Astrocyte of the spinal cord (primary cell): ENCODE data around the gene TMEM181.

Experiments
- DNase-seq: peaks from one replicate; pipeline ENCODE4 v3.0.0; 2011; ENCODE audit warnings: low read depth, low spot score
- H3K4me3 ChIP-seq: 2 replicates; pipeline ENCODE4 v1.5.1; 2011; ENCODE audit warnings: low read depth, mild to moderate bottlenecking, low read length, moderate library complexity
- CTCF ChIP-seq: IDR thresholded peaks from 2 replicates; pipeline ENCODE4 v1.5.1; 2012; ENCODE audit warnings: low read depth, mild to moderate bottlenecking, low read length, inconsistent platforms
- in situ Hi-C: cut with HindIII; loops from 2 replicates; pipeline ENCODE4 v1.10.0; 2017; ENCODE audit warnings: low sequenced_read_pairs

Gene TMEM181

DNA sequence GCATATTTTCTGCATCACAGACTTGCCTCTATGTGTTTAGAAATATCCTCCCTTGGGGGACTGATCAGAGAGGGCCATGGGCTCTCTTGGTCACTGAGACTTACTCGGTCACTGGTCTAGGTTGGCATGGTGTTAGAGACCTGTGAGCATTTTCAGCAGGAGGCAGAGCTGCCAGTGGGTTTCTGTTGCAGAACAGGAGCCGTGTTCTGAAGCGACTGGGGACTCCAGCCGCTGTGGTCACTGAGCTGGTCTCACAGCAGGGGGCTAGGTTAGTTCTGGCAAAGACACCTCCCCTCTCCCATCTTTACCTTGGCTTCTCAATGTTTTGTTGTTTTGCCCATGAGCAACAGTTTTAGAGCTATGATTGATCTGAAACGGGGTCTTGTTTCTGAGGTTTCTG lies 8.7 kb downstream of the TMEM181 start:
- TF ChIP-seq CTCF: no peak
- in situ Hi-C loops: no loop called here
- DNase-seq: no peak
- no peak overlapping the region for H3K4me3 ChIP-seq

GRCh38 chr6:158569036-158569435 lies 9.1 kb downstream of the TMEM181 start:
- TF ChIP-seq CTCF: no peak
- DNase-seq: no peak
- in situ Hi-C loops: no loop called here
- no peak overlapping the region for H3K4me3 ChIP-seq

DNA sequence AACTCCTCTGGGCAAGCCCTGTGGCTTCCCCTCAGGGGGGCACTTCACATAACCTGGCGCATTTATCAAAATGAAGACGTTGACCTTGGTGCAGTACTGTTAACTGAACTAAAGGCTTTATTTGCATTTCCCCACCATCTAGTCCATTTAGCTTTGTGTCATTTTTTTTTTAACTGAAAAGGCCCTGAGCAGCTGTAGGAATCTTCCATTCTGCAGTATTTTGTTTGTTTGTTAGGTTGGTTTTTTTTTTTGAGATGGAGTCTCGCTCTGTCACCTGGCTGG lies 10.7 kb downstream of the TMEM181 start:
- in situ Hi-C loops: no loop called here
- no peak overlapping the region for H3K4me3 ChIP-seq
- DNase-seq: no peak
- TF ChIP-seq CTCF: no peak

DNA sequence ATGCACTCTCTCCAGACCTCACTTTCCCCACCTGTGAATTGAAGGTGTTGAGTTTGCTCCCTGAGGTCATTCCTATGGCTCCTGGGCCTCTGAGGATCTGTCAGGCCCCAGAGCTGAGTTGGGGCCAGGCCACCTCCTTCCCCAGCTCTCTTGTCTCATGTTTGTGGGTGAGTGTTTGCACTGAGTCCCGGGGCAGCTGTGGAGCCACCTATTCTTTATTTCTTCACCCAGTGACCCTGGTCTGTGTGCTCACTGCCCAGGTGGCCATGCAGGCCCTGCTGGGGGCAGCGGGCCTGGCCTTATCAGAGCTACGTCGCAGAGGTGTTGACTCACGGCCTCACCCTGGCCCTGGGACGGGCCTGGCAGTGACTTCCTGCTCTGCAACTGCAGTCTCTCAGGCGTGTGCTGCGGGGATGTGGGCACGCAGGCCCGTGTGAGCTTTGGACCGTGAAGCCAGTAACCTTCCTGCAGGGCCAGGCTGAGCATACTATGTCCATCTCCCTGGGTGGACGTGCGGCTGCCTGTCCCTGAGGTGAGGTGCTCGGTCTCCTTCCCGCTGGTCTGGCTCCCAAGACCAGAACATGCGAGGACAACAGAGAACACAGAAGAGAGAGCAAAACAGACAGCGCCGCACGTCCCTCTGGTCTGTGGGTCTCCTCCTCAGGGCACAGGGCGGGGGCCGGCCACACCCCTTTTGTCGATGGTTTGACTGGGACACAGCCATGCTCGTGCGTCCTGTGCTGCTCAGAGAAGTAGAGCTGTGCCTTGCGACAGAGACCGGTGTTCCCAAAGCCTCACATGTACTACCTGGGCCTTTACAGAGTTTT lies 12.1 kb downstream of the TMEM181 start:
- DNase-seq: no peak
- TF ChIP-seq CTCF: no peak
- no peak overlapping the region for H3K4me3 ChIP-seq
- in situ Hi-C loops: no loop called here

DNA sequence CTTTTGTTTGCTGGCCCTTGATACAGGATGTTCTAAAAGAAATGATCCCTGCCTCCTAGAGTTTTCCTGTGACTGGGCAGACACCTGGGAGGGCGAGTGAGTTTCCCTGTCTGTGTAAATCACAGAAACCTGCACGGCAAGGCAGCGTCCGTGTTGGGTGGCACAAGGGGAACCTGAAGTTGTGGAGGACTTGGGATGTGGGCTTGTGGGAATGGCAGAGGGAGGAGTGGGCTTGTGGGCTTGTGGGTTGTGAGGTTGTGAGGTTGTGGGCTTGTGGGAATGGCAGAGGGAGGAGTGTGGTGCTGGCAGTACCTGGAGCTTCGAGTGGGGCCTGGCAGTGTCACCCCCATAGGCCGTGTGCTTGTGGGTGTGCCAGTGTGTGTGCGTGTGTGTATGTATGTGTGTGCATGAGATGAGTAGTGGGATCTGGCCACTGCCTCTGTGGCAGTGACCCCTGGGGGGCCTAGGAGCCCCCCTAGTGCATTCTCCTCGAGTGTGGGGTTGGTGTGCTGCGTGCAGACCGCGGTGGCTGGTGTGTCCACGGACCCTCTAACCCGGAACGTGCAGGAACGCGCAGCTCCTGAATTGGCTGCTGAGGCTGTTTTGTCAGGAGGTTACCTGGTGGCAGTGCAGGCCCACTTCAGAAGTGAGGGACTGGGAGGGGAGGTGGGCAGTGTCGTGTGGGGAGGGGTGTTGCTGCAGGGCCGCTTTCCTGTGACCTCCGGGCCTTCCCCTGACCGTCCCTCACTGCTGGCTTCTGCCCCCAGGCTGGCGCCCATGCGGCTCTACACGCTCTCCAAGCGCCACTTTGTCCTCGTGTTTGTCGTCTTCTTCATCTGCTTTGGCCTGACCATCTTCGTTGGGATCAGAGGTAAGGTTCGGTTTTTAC lies 13.0 kb downstream of the TMEM181 start:
- H3K4me3 ChIP-seq: no peak overlapping the region
- DNase-seq: no peak
- in situ Hi-C loops: no loop called here
- no peak for TF ChIP-seq CTCF

GRCh38 chr6:158573542-158573931 lies 13.6 kb downstream of the TMEM181 start:
- TF ChIP-seq CTCF: no peak
- DNase-seq: no peak
- H3K4me3 ChIP-seq: no peak overlapping the region
- in situ Hi-C loops: no loop called here
